COLO668 (cell line): ENCODE measurements around the gene CCSER1.
"Not testable (repeated sequence)": the region's sequence is repeated elsewhere in the genome, so short reads cannot be mapped to it uniquely, and the experiment has no call there.

ENCODE experiments used
- DNase-seq: peaks from one replicate; lab custom pipeline; 2025; ENCODE audit not compliant: unreplicated experiment; lab: John Stamatoyannopoulos, UW

Gene CCSER1

DNA sequence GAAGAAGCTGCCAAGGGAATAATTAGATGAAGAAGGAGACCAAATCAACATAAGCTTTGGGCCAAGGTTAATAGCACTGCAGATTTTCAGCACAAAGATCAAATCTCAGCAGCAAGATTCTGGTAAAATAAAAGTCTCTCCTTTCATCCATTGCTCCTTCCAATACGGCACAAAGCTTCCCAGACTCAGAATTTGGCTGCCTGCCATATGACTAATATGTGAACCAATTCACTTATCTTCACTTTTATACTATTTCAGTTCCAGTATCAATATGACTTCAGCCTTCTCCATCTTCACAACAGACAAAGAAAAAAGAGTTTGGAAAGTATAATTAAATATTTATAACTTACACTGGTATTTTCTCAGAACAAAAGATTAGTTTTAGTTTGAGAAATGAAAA, 1198.3 kb downstream of the CCSER1 start:
- DNase-seq: no peak

DNA sequence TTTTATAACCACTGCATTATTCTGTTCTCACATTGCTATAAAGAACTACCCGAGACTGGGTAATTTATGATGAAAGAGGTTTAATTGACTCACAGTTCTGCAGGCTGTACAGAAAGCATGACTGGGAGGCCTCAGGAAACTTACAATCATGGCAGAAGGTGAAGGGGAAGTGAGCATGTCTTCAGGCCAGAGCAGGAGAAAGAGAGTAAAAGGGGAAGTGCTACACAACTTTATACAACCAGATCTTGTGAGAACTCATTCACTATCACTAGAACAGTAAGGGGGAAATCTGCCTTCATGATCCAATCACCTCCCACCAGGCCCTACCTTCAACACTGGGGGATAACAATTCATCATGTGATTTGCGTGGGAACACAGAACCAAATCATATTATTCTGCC, 1199.0 kb downstream of the CCSER1 start:
- not testable (repeated sequence) for DNase-seq

DNA sequence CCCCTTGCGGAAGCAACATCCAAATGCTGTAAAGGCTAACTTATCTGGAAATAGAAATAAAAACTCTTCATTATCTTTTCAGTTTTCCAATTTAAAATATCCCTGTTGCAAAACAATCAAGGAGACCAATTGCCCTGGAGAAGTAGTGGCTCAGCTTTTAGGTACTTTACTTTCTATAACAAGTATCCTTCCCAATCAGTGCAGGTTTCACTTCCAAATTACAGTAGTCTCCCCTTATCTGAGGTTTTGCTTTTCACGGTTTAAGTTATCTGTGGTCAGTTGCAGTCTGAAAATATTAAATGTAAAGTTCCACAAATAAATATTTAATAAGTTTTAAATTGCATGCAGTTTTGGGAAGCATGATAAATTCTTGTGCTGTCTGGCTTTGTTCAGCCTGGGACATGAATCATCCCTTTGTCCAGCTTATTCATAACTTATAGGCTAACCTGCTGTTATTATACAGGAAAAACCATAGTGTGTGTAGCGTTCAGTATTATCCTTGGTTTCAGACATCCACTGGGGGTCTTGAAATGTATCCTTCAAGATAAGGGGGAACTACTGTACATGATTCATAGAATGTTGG, 1203.5 kb downstream of the CCSER1 start:
- DNase-seq: no peak

DNA sequence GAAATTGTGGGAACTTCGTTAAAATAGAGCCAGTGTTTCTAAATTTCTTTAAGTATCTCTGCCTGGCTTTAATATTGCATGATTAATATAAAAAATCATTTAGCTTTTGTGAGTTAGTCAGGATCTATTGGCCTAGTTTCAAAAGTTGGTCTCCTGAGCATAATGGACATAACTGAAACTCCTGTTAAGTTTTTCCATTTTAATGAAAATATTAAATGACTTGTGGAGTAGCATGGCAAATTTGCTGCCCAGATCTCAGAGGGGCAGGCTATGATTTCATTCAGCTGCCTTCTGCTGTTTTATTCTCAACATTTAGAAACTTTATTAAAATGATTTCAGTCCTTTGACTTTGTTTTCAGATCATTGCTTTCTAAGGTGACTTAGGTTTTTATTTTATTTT, 1213.6 kb downstream of the CCSER1 start:
- no peak for DNase-seq

- no peak for DNase-seq
Observed at GRCh38 chr4:91345632-91346031, 1218.4 kb downstream of the CCSER1 start.

- not testable (repeated sequence) for DNase-seq
Observed at GRCh38 chr4:91356496-91356895, 1229.3 kb downstream of the CCSER1 start.

- not testable (repeated sequence) for DNase-seq
Observed at GRCh38 chr4:91358016-91358415, 1230.8 kb downstream of the CCSER1 start.

DNA sequence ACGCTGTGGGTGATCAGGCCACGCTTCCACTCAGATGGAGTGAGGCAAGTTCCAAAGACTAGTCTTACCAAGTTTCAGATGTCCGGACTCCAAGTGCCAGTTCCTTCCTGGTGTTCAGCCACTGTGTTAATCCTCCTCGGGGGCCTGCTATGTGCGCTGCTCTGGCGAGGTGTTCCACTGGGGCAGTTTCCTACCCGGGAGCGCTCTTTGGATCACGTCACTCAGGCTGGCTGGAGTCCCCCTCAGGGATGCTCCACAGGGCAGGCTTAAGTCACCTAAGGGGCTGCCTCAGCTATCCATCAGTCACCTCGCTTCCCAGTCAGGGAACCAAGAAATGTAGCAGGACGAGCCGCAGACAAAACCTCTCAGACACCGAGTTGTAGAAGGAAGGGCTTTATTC, 1231.4 kb downstream of the CCSER1 start:
- DNase-seq: not testable (repeated sequence)

- no peak for DNase-seq
Observed at GRCh38 chr4:91359041-91360031, 1232.1 kb downstream of the CCSER1 start.

- no peak for DNase-seq
Observed at GRCh38 chr4:91362125-91362524, 1234.9 kb downstream of the CCSER1 start.

GRCh38 chr4:91366554-91366953, 1239.4 kb downstream of the CCSER1 start:
- no peak for DNase-seq

- no peak for DNase-seq
Observed at GRCh38 chr4:91369116-91369515, 1241.9 kb downstream of the CCSER1 start.

DNA sequence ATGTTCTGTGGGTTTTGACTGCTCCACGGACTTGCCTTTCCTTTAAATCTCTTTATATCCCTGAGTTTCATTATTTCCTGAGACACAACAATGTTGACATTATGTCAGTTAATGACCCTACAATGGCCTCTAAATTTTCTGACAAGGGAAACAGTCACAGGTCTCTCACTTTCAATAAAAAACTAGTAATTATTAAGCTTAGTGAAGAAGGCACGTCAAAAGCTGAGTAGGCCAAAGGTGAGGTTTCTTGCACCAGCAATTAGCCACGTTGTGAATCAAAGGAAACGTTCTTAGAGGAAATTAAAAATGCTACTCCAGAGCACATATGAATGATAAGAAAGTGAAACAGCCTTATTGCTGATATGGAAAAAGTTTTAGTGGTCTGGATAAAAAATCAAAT, 1246.4 kb downstream of the CCSER1 start:
- DNase-seq: no peak

GRCh38 chr4:91405431-91405830, 1278.2 kb downstream of the CCSER1 start:
- not testable (repeated sequence) for DNase-seq

DNA sequence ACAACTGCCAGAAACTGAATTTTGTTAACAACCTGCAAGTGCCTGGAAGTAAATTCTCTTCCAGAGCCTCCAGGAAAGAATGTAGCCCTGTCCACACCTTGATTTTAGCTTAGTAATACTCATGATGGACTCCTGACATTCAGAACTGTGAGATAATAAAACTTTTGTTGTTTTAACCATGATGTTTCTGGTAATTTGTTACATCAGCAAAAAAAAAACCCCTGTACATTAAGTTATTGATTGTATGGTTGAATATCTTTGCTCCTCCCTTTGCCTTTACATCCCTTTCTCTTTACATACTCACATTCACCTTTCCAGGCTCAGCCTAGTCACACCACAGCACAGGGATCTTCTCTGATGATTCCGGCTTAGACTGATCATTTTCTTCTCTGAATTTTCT, 1294.8 kb downstream of the CCSER1 start:
- no peak for DNase-seq

DNA sequence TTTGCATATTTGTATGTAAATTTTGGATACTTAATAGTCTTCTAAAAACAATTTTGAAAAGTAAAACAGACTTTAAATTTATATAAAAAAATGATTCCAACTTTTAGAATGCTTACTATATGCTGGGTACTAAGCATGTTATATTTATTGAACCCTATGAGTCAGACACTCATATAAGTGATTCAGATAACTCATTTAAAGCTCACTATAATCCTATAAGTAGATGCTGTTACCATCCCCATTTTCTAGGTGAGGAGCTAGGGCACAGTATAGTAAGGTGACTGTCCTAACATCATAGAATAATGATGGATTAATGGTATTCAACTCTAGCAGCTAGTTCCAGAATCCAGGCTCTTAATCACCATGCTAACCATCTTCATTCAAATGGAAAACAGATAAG, 1299.5 kb downstream of the CCSER1 start:
- no peak for DNase-seq

GRCh38 chr4:91427171-91427570, 1300.0 kb downstream of the CCSER1 start:
- DNase-seq: no peak

DNA sequence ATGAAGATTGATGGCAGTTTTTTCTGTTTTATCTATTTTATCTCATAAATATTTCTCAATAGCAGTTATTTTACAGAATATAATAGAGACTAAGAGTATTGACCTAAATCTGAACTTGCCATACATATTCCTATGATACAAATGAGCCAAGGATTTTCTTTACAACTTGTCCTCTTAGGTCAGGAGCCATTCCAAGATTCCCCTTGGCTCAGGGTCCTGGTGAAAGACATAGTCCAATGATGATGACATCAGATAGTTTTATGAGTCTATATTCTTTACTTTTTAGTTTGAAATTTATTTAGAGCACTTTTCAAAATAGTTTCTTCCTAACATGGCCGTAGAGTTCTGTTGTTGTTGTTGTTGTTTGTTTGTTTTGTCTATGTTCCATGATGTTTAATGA, 1307.4 kb downstream of the CCSER1 start:
- no peak for DNase-seq

DNA sequence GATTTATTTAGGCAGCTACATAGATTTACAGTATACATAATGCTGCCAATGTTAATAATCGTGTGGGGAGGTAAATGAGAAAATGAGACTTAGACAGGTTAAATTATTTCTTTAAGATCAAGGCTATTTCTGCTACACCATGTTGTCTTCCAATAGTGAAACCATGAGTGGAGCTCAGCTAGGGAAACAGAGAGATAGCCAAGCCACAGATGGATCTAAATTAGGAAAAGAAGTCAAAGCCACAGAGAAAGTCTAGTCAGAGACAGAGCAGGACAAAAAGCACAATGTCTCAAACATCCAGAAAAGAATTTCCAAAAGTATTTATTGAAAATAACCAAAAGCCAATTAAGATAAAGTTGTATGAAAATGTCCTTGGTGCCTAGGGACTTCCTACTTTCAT, 1309.4 kb downstream of the CCSER1 start:
- no peak for DNase-seq

DNA sequence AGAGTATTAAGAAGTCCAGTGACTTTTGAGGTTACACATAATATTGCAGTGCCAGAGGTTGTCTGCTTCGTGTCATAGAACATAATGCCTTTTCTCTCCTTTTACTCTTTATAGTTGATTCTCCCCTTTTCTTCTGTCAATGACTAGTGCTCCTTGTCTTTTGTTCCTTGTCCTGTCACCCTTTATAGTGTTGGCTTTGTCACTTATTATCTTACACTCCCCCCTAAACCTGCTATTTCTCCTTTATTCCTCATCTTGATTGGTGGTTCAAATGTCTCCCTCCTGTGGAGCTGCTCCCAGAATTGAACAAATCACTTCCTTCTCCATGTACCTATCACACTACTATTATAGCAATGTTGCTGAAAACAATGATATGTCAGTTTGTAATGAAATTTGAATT, 1320.0 kb downstream of the CCSER1 start:
- DNase-seq: no peak

DNA sequence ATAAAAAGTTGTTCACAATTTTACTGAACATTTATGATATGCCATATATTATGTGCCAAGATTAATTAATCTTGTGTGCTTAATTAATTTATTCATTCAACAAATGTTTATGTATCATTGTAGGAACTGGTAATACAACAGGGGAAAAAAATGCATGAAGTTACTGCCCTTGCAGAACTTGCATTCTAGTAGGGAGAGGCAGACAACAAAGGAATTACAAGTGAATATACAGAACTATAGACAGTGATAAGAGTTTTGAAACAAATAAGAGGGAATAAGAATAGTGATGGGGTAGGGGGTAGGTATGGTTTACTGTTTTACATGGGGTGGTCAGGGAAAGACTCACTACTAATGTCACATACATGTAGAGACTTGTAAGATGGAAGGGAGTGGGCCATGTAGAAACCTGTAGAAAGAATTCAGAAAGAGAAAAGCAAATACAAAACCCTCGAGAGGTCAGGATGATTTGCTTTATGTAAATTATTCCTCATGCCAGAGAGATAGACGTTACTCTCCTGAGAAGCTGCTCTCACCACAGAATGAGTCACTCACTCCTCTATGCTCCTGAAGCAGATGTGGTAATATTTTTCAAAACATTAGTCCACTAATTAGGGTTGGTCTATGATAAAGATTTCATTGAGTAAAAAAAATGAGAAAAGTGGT, 1321.6 kb downstream of the CCSER1 start:
- no peak for DNase-seq

GRCh38 chr4:91454111-91454510, 1326.9 kb downstream of the CCSER1 start:
- no peak for DNase-seq
